ENCODE data around the gene CIAPIN1.

Gene CIAPIN1

DNA sequence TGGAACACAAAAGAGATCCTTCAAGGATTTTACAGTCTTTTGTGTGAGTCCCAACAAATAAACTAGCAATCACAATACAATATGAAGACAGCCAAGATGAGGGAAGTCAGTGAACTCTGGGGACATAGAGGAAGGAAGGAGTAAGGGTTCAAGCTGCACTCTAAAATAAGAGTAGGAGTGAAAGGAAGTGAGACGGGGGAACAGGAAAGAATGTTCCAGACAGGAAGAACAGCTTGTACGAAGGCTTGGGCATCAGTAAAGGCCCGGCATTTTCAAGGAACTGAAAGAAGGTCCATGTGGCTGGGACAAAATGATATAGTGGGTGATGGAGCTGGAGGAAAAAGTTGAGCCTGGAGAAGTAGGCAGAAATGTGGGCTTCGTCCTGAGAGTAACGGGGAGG lies 38.1 kb downstream of the CIAPIN1 start:
- no peaks in the 10 kb centered on the region for H4K20me1 ChIP-seq (ENCODE audit: low read depth, low read length)
- H3K27ac ChIP-seq (ENCODE audit: low read depth, low read length): no peak overlapping the region
- no peak overlapping the region for H2AFZ ChIP-seq (ENCODE audit: low read depth, low read length, severe bottlenecking)
- H3K4me3 ChIP-seq (ENCODE audit: insufficient read depth, low read length, poor library complexity, severe bottlenecking): no peak overlapping the region
- no peak overlapping the region for H3K9ac ChIP-seq (ENCODE audit: low read length)
- no peaks in the 10 kb centered on the region for H3K9me2 ChIP-seq (replicated peaks; ENCODE audit: insufficient read depth, low read length)
- H3K27me3 ChIP-seq (ENCODE audit: low read length): no peaks in the 10 kb centered on the region
- H3K4me2 ChIP-seq (ENCODE audit: low read depth, low read length, poor library complexity, severe bottlenecking): no peak overlapping the region
- H3F3A ChIP-seq (ENCODE audit: insufficient read depth): no peaks in the 10 kb centered on the region
- no peaks in the 10 kb centered on the region for H3K36me3 ChIP-seq (ENCODE audit: low read length)
- H3K79me2 ChIP-seq (ENCODE audit: insufficient read depth, low read length): no peaks in the 10 kb centered on the region
- H3K9me3 ChIP-seq (ENCODE audit: insufficient read depth, low read length): no peaks in the 10 kb centered on the region
- TF ChIP-seq EZH2phosphoT487 (conservative IDR thresholded peaks at IDR 0.05; ENCODE audit: low read length): no peak
- TF ChIP-seq, protein P1, sequence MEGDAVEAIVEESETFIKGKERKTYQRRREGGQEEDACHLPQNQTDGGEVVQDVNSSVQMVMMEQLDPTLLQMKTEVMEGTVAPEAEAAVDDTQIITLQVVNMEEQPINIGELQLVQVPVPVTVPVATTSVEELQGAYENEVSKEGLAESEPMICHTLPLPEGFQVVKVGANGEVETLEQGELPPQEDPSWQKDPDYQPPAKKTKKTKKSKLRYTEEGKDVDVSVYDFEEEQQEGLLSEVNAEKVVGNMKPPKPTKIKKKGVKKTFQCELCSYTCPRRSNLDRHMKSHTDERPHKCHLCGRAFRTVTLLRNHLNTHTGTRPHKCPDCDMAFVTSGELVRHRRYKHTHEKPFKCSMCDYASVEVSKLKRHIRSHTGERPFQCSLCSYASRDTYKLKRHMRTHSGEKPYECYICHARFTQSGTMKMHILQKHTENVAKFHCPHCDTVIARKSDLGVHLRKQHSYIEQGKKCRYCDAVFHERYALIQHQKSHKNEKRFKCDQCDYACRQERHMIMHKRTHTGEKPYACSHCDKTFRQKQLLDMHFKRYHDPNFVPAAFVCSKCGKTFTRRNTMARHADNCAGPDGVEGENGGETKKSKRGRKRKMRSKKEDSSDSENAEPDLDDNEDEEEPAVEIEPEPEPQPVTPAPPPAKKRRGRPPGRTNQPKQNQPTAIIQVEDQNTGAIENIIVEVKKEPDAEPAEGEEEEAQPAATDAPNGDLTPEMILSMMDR (IDR thresholded peaks at IDR 0.05; ENCODE audit: insufficient read depth, low read length, poor library complexity, severe bottlenecking): no peak

- Histone ChIP-seq H3K9me2 (replicated peaks; ENCODE audit: insufficient read depth, low read length) (no peaks in the 10 kb centered on the region), H4K20me1 (ENCODE audit: low read depth, low read length) (no peaks in the 10 kb centered on the region), H3F3A (ENCODE audit: insufficient read depth) (no peaks in the 10 kb centered on the region), H3K4me2 (ENCODE audit: low read depth, low read length, poor library complexity, severe bottlenecking) (no peak overlapping the region), H3K4me3 (ENCODE audit: insufficient read depth, low read length, poor library complexity, severe bottlenecking) (no peak overlapping the region), H3K79me2 (ENCODE audit: insufficient read depth, low read length) (no peaks in the 10 kb centered on the region), H3K36me3 (ENCODE audit: low read length) (no peaks in the 10 kb centered on the region), H3K9ac (ENCODE audit: low read length) (no peak overlapping the region), H3K27me3 (ENCODE audit: low read length) (no peaks in the 10 kb centered on the region), H2AFZ (ENCODE audit: low read depth, low read length, severe bottlenecking) (no peak overlapping the region), H3K9me3 (ENCODE audit: insufficient read depth, low read length) (no peaks in the 10 kb centered on the region), H3K27ac (ENCODE audit: low read depth, low read length) (no peak overlapping the region)
- TF ChIP-seq, protein P1 (IDR thresholded peaks at IDR 0.05; ENCODE audit: insufficient read depth, low read length, poor library complexity, severe bottlenecking): no peak
- TF ChIP-seq EZH2phosphoT487 (conservative IDR thresholded peaks at IDR 0.05; ENCODE audit: low read length): no peak
These were observed 39.4 kb downstream of the CIAPIN1 start for GRCh38 chr16:57407521-57408353.

GRCh38 chr16:57406881-57407280 lies 40.3 kb downstream of the CIAPIN1 start:
- TF ChIP-seq, protein P1 (IDR thresholded peaks at IDR 0.05; ENCODE audit: insufficient read depth, low read length, poor library complexity, severe bottlenecking): no peak
- no peak for TF ChIP-seq EZH2phosphoT487 (conservative IDR thresholded peaks at IDR 0.05; ENCODE audit: low read length)
- no peak overlapping the region for H3K27ac ChIP-seq (ENCODE audit: low read depth, low read length)
- no peaks in the 10 kb centered on the region for H3F3A ChIP-seq (ENCODE audit: insufficient read depth)
- no peaks in the 10 kb centered on the region for H4K20me1 ChIP-seq (ENCODE audit: low read depth, low read length)
- no peaks in the 10 kb centered on the region for H3K79me2 ChIP-seq (ENCODE audit: insufficient read depth, low read length)
- H3K9ac ChIP-seq (ENCODE audit: low read length): no peak overlapping the region
- H3K4me2 ChIP-seq (ENCODE audit: low read depth, low read length, poor library complexity, severe bottlenecking): no peak overlapping the region
- H2AFZ ChIP-seq (ENCODE audit: low read depth, low read length, severe bottlenecking): no peak overlapping the region
- no peaks in the 10 kb centered on the region for H3K27me3 ChIP-seq (ENCODE audit: low read length)
- H3K36me3 ChIP-seq (ENCODE audit: low read length): no peaks in the 10 kb centered on the region
- no peaks in the 10 kb centered on the region for H3K9me2 ChIP-seq (replicated peaks; ENCODE audit: insufficient read depth, low read length)
- H3K4me3 ChIP-seq (ENCODE audit: insufficient read depth, low read length, poor library complexity, severe bottlenecking): no peak overlapping the region
- no peaks in the 10 kb centered on the region for H3K9me3 ChIP-seq (ENCODE audit: insufficient read depth, low read length)
